Memory B cell (primary cell): ENCODE results near the gene FARP1.

ENCODE experiments used
- ATAC-seq: fragments of 150-1000 bp; cut with Tn5 transposase; 2 replicates; pipeline ENCODE4 v1.10.0; 2021; ENCODE audit warnings: low read depth, mild to moderate bottlenecking, moderate library complexity
- DNase-seq, 2 donors: peaks; one replicate each; pipeline ENCODE4 v3.0.0; 2022; ENCODE audit warnings: low spot score in 2 of 2
- H3K27ac Mint-ChIP-seq: one replicate; pipeline ENCODE4 v1.8.0; 2022; ENCODE audit warnings: mild to moderate bottlenecking, moderate library complexity, mixed read lengths
- H3K27me3 Mint-ChIP-seq: one replicate; pipeline ENCODE4 v1.8.0; 2022; ENCODE audit warnings: mixed read lengths
- H3K36me3 Mint-ChIP-seq: one replicate; pipeline ENCODE4 v1.8.0; 2022; ENCODE audit warnings: mild to moderate bottlenecking, mixed read lengths
- H3K4me1 Mint-ChIP-seq: one replicate; pipeline ENCODE4 v1.8.0; 2022; ENCODE audit warnings: mixed read lengths
- H3K4me3 Mint-ChIP-seq: one replicate; pipeline ENCODE4 v1.8.0; 2022; ENCODE audit warnings: mild to moderate bottlenecking, moderate library complexity, mixed read lengths
- H3K9me3 Mint-ChIP-seq: one replicate; pipeline ENCODE4 v1.8.0; 2022; ENCODE audit warnings: mixed read lengths

Gene FARP1

DNA sequence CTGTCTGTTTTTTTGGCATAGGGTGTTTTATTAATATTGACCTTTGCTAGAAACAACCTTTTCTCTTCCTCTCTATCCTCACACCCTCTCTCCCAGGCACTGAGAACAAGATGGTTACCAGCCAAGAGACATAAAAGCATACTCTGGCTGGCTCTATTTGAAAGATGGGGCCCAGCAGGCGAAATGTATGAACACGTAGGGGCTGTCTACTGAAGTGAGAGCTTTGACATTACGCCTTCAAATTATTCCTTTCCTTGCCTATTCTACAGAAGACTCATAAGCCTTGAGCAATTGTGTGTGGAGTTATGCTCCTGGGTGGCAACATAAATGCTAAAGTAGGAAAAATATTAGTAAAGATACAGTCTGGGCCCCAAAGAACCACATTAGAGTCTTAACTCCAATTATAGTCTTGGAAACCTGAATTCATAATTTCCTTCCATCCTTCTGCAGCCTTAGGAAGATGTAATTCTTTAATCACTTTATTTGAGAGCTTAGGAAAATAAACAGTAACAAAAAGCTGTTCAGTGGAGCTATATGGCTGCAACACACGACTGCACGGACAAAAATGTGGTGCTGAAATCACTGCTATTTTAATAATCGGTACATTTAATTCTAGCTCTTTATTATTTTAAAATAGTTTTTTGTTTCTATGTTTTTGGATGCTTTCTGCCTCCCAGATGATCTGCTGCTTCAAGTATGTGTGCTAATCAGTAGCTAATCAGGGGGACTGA is 156.5 kb downstream of the FARP1 start:
- no peaks in the 10 kb centered on the region for H3K4me1 Mint-ChIP-seq
- no peak for ATAC-seq
- DNase-seq, result no peak

DNA sequence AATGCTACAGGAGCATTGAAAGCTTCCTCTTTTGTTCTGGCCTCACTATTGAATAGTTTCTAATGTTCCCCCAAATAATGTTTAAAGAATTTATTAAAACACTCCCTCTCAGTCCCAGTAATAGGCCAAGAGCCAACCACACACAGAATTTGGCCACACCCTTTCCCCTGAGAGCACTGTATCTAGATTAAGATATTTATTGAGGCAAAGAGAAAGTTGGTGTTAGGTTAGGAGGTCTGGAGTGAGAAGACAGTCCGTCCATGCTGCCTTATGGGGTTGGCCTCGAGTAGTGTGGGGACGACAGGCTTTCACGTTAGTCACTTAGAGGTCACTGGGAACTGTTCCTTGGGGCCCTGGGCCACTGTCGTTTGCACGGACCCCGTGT is 157.1 kb downstream of the FARP1 start:
- Mint-ChIP-seq H3K4me3 (no peak overlapping the region), H3K4me1 (no peaks in the 10 kb centered on the region), H3K9me3 (no peaks in the 10 kb centered on the region), H3K36me3 (no peaks in the 10 kb centered on the region), H3K27ac (no peak overlapping the region), H3K27me3 (peaks cover 5% of the 10 kb centered on the region)
- DNase-seq, result no peak
- no peak for ATAC-seq

More for the DNA sequence above, 156.5 kb downstream of the FARP1 start:
- H3K36me3 Mint-ChIP-seq, result no peaks in the 10 kb centered on the region
- H3K4me3 Mint-ChIP-seq, result no peak overlapping the region
- H3K27ac Mint-ChIP-seq, result no peak overlapping the region
- H3K9me3 Mint-ChIP-seq, result no peaks in the 10 kb centered on the region
- peaks cover 5% of the 10 kb centered on the region for H3K27me3 Mint-ChIP-seq

DNA sequence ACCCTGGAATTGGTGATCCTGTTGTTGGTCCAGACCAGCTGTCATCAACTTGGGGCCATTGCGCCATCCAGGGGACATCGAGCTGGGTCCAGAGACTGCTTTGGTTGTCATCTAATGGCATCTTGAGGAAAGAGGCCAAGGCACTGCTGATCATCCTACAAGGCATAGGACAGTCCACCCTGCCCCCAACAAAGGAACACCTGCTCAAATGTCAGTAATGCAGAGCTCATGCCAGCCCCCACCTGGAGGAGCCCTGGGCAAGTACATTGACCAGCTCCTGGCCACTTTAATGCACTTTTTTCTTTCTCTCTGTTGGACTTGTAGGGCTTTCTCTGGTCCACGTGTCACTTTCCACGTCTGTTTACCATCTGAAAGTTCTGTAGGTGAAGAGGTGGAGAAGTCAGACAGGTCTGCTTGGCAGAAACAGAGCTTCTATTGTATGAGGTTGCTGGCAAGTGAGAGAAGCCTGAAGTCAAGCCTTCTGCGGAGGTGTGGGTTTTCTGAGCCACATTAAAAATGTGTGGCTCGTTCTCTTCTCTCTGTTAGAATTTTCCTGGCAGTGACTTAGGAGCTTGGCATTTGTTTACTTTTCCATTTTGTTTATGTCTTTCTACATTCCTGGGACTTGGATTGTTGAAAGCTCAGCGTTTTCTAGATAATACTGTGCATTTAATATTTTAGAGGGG is 158.2 kb downstream of the FARP1 start:
- Mint-ChIP-seq H3K27ac (no peak overlapping the region), H3K36me3 (no peaks in the 10 kb centered on the region), H3K27me3 (peaks cover 7% of the 10 kb centered on the region), H3K4me3 (no peak overlapping the region), H3K4me1 (no peaks in the 10 kb centered on the region), H3K9me3 (peaks cover 1% of the 10 kb centered on the region)
- no peak for ATAC-seq
- no peak for DNase-seq

DNA sequence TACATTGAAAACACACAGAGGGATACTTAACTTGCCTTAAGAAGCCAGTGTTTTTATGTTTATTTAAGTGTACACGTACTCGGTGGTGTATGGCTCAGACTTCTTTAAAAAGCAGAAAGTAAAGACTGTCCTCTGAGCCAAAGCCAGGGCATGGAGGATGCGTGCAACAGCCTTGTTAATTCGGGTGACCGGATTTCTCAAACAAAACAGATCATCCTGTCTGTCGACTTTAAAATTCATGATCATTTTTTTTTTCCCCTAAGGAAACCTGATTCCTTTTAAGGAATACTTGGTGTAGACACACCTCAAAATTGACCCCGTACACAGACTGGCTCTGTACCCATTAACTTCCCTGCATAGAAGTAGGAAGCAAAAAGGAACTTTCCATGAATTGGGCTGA is 158.8 kb downstream of the FARP1 start:
- Mint-ChIP-seq H3K36me3 (no peaks in the 10 kb centered on the region), H3K27ac (no peak overlapping the region), H3K9me3 (peaks cover 1% of the 10 kb centered on the region), H3K4me1 (no peaks in the 10 kb centered on the region), H3K27me3 (peaks cover 7% of the 10 kb centered on the region), H3K4me3 (no peak overlapping the region)
- no peak for DNase-seq
- ATAC-seq, result no peak

- no peak for DNase-seq
- no peak overlapping the region for H3K27ac Mint-ChIP-seq
- H3K36me3 Mint-ChIP-seq, result no peaks in the 10 kb centered on the region
Observed at GRCh38 chr13:98303858-98304257, 161.0 kb downstream of the FARP1 start.

GRCh38 chr13:98305670-98306069 is 162.8 kb downstream of the FARP1 start:
- peaks cover 1% of the 10 kb centered on the region for H3K9me3 Mint-ChIP-seq
- no peak overlapping the region for H3K27ac Mint-ChIP-seq
- no peaks in the 10 kb centered on the region for H3K4me1 Mint-ChIP-seq
- H3K36me3 Mint-ChIP-seq, result no peaks in the 10 kb centered on the region
- H3K4me3 Mint-ChIP-seq, result no peak overlapping the region
- H3K27me3 Mint-ChIP-seq, result peaks cover 8% of the 10 kb centered on the region
- DNase-seq (no peak), ATAC-seq (no peak)

More at GRCh38 chr13:98303858-98304257, 161.0 kb downstream of the FARP1 start:
- H3K27me3 Mint-ChIP-seq, result peaks cover 8% of the 10 kb centered on the region
- peaks cover 1% of the 10 kb centered on the region for H3K9me3 Mint-ChIP-seq
- no peak overlapping the region for H3K4me3 Mint-ChIP-seq
- no peak for ATAC-seq
- no peaks in the 10 kb centered on the region for H3K4me1 Mint-ChIP-seq

GRCh38 chr13:98307463-98308085 is 164.7 kb downstream of the FARP1 start:
- DNase-seq, result no peak
- Mint-ChIP-seq H3K27me3 (peaks cover 6% of the 10 kb centered on the region), H3K9me3 (peaks cover 1% of the 10 kb centered on the region), H3K27ac (no peak overlapping the region), H3K36me3 (no peaks in the 10 kb centered on the region), H3K4me3 (no peak overlapping the region), H3K4me1 (no peaks in the 10 kb centered on the region)
- no peak for ATAC-seq

DNA sequence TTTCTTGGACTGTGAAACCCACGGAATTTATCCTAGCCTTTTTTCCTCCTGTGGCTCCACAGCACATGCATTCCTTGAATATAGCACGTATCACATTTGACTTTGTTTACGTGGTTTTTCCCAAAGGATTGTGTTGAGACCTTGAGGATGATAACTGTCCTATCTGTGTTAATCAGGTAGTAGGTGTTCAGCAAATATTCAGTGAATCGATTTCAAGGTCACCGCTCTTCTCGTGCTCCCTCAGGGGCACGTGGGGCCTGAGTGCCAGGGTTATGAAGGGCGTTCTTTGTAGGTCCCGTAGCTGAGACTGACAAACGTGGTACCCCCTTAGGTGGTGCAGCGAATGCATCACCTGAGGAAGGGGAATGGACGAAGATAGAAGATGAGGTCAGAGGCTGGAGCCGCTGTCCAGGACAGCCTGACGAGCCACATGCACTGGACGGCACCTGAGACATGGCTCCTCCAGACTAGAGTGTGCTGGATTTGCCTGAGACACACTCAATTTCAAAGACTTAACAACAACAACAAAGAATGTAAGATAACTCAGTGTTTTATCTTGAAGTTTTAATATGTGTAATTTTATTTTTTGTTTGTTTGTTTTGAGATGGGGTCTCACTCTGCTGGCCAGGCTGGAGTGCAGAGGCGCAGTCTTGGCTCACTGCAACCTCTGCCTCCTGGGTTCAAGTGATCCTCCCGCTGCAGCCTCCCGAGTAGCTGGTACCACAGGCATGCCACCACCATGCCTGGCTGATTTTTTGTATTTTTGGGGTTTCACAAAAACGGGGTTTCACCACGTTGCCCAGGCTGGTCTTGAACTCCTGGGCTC is 165.4 kb downstream of the FARP1 start:
- Mint-ChIP-seq H3K27me3 (peaks cover 8% of the 10 kb centered on the region), H3K27ac (no peak overlapping the region), H3K9me3 (peaks cover 1% of the 10 kb centered on the region), H3K36me3 (no peaks in the 10 kb centered on the region), H3K4me3 (no peak overlapping the region), H3K4me1 (no peaks in the 10 kb centered on the region)
- DNase-seq (no peak), ATAC-seq (no peak)

DNA sequence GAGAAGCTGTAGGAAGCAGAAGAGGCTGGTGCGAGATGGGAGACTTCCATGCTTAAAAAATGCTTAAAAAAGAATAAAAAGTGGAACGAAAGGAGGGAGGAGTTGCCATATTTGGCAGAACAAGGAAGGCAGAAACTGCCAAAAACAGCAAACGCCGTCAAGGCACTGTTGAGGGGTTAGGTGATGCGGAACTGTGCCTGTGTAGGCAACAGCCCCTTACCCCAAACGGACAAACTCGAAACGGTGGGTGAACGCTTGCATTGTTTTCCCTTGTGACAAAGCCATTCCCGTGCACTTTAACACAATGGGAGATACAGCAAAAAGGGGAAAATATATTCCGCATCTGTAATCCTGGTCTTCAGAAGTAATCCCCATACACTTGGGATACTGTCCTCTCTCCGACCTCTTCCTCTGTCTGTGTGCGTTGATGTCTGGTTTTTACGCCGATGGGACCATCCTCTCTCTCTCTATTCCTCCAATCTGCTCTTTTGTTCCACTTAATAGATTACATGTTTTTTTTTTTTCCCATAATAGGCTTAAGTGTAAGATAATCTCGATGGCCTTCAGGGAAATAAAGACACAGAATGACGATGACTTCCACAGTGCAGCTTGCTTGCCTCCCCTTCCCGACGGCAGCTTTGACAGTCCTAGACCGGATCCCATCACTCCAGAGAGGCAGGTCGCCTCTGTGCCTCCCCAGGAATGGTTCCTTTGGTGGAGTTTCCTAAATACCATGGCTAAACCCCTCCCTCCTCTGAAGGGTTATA is 166.9 kb downstream of the FARP1 start:
- ATAC-seq (no peak), DNase-seq (no peak)
- no peaks in the 10 kb centered on the region for H3K4me1 Mint-ChIP-seq
- no peak overlapping the region for H3K4me3 Mint-ChIP-seq
- no peaks in the 10 kb centered on the region for H3K36me3 Mint-ChIP-seq
- no peak overlapping the region for H3K27ac Mint-ChIP-seq
- peaks cover 8% of the 10 kb centered on the region for H3K27me3 Mint-ChIP-seq
- H3K9me3 Mint-ChIP-seq, result peaks cover 1% of the 10 kb centered on the region

GRCh38 chr13:98310485-98311199 is 167.7 kb downstream of the FARP1 start:
- Mint-ChIP-seq H3K4me1 (no peaks in the 10 kb centered on the region), H3K9me3 (no peaks in the 10 kb centered on the region), H3K27ac (no peak overlapping the region), H3K27me3 (peaks cover 7% of the 10 kb centered on the region), H3K36me3 (no peaks in the 10 kb centered on the region), H3K4me3 (no peak overlapping the region)
- DNase-seq (no peak), ATAC-seq (no peak)

DNA sequence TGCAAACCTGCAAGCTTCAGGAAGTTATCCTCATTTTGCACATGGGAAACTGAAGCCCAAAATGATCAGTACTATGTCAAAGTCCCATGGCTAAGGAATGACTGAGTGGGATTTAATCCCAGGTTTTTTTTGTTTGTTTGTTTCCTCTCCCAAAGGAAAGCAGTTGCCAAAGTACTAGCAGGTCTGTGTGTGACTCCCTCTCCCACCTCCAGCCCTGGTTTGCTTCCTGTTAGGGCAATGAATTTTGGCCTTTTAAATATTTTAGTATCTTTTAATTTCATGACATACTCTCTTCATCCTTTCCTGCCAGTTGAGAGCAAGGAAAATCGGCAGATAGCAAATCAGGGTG is 168.3 kb downstream of the FARP1 start:
- Mint-ChIP-seq H3K27ac (no peak overlapping the region), H3K4me3 (no peak overlapping the region), H3K9me3 (no peaks in the 10 kb centered on the region), H3K4me1 (no peaks in the 10 kb centered on the region), H3K36me3 (no peaks in the 10 kb centered on the region), H3K27me3 (peaks cover 7% of the 10 kb centered on the region)
- no peak for ATAC-seq
- no peak for DNase-seq

DNA sequence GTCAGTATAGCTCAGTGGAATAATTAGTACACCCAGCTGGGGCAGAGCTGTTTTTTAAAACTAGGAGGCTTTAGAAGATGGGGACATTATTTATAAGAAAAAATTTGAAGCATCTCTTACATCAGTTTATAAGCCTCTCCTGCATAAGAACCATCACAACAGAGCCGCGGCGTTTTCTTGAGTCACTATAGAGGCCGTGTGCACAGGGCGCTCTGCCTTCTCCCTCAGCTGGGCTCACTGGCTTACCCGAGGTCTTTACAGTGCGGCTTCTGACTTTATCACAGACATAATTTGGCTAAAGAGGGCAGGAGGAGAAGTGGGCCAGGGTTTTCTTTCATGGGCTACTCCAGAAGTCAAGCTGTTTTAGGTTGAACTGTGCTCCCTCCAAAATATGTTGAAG is 169.7 kb downstream of the FARP1 start:
- Mint-ChIP-seq H3K27me3 (peaks cover 7% of the 10 kb centered on the region), H3K27ac (no peak overlapping the region), H3K4me3 (no peak overlapping the region), H3K36me3 (no peaks in the 10 kb centered on the region), H3K9me3 (no peaks in the 10 kb centered on the region), H3K4me1 (no peaks in the 10 kb centered on the region)
- DNase-seq (no peak), ATAC-seq (no peak)
